OCI-LY7 (cell line): ENCODE data around the gene DGKH. TPM values are rescaled to one million over a fixed set of nuclear protein-coding genes. Genes with fewer than 3 reads are reported as not detected.

ENCODE experiments used
- Bru-seq: library from RNA; stranded (reverse); fragments of 400-500 nt; gene quantifications from one replicate; lab custom pipeline; 2021; lab: Mats Ljungman, UMichigan
- BruChase-seq, 2 experiments: library from RNA; stranded (reverse); fragments of 400-500 nt; gene quantifications; one replicate each; lab custom pipeline; 2021; lab: Mats Ljungman, UMichigan
- BruUV-seq: library from RNA; stranded (reverse); fragments of 400-500 nt; replicated peaks from 2 replicates; lab custom pipeline; 2021; lab: Mats Ljungman, UMichigan
- CTCF ChIA-PET: fragments of 300-600 bp; sonication (Branson Sonifier 250); formaldehyde crosslinking; loops from one replicate; lab custom pipeline; 2022; ENCODE audit warnings: antibody characterized with exemption; ENCODE audit not compliant: unreplicated experiment; lab: Charles Lee
- POLR2A ChIA-PET: fragments of 300-600 bp; sonication (Branson Sonifier 250); formaldehyde crosslinking; loops from one replicate; lab custom pipeline; 2022; ENCODE audit warnings: antibody characterized with exemption; lab: Charles Lee
- DNase-seq: peaks from one replicate; pipeline ENCODE4 v3.0.0-alpha.2; 2015; ENCODE audit warnings: low spot score
- H2AFZ ChIP-seq: fragments of 200-600 bp; sonication (generic), shearing (Covaris generic); 2 replicates; pipeline ENCODE4 v1.6.1; 2014; ENCODE audit warnings: mild to moderate bottlenecking, antibody characterized with exemption, low read length, moderate library complexity
- H3K27ac ChIP-seq: fragments of 200-600 bp; sonication (generic); 2 replicates; pipeline ENCODE4 v1.5.1; 2014; ENCODE audit warnings: mixed run types, low read depth, mild to moderate bottlenecking, moderate library complexity, low read length, inconsistent platforms; ENCODE audit not compliant: poor library complexity, severe bottlenecking
- H3K36me3 ChIP-seq: fragments of 200-600 bp; sonication (generic); 2 replicates; pipeline ENCODE4 v1.6.1; 2014; ENCODE audit warnings: mild to moderate bottlenecking, antibody characterized with exemption, low read length, moderate library complexity, mixed read lengths; ENCODE audit not compliant: insufficient read depth
- H3K4me1 ChIP-seq: fragments of 200-600 bp; sonication (generic); 2 replicates; pipeline ENCODE4 v1.5.1; 2014; ENCODE audit warnings: mild to moderate bottlenecking, low read length; ENCODE audit not compliant: insufficient read depth, poor library complexity, severe bottlenecking
- H3K4me2 ChIP-seq: fragments of 200-600 bp; sonication (generic); 2 replicates; pipeline ENCODE4 v1.6.1; 2014; ENCODE audit warnings: mild to moderate bottlenecking, low read length
- H3K4me3 ChIP-seq: fragments of 200-600 bp; sonication (generic); 2 replicates; pipeline ENCODE4 v1.5.1; 2014; ENCODE audit warnings: mild to moderate bottlenecking, low read depth, low read length; ENCODE audit not compliant: poor library complexity, severe bottlenecking
- H3K79me2 ChIP-seq: fragments of 200-600 bp; sonication (generic); 2 replicates; pipeline ENCODE4 v1.6.1; 2016; ENCODE audit warnings: low read depth, mild to moderate bottlenecking, low read length, moderate library complexity, mixed read lengths; ENCODE audit not compliant: insufficient read depth
- H3K9me2 ChIP-seq: fragments of 200-600 bp; sonication (generic); 2 replicates; pipeline ENCODE4 v1.6.1; 2016; ENCODE audit warnings: mild to moderate bottlenecking, low read length, mixed read lengths; ENCODE audit not compliant: insufficient read depth
- H3K9me3 ChIP-seq: fragments of 200-600 bp; sonication (generic); 2 replicates; pipeline ENCODE4 v1.6.1; 2014; ENCODE audit warnings: mild to moderate bottlenecking, mixed run types, low read length, mixed read lengths
- H4K20me1 ChIP-seq: fragments of 200-600 bp; sonication (generic); 2 replicates; pipeline ENCODE4 v1.6.1; 2014; ENCODE audit warnings: mild to moderate bottlenecking, antibody characterized with exemption, low read length, moderate library complexity, mixed read lengths; ENCODE audit not compliant: insufficient read depth
- CTCF ChIP-seq: fragments of 200-600 bp; sonication (generic); conservative IDR thresholded peaks from 2 replicates; pipeline ENCODE4 v1.5.1; 2014; ENCODE audit warnings: mild to moderate bottlenecking, antibody characterized with exemption, low read length, moderate library complexity, mixed read lengths
- EZH2phosphoT487 ChIP-seq: fragments of 200-600 bp; sonication (generic); IDR thresholded peaks from 2 replicates; pipeline ENCODE4 v1.6.1; 2018; ENCODE audit warnings: low read depth, borderline replicate concordance, mild to moderate bottlenecking, mixed run types, antibody characterized with exemption, low read length, moderate library complexity, mixed read lengths
- intact Hi-C: fragments of 100-400 bp; cut with micrococcal nuclease; formaldehyde crosslinking; loops from one replicate; pipeline ENCODE4 v1.10.0; 2022; ENCODE audit not compliant: unreplicated experiment
- long read RNA-seq: library from polyadenylated mRNA; stranded (forward); transcript quantifications from one replicate; pipeline ENCODE4 v2.0.0, GENCODE V29; 2022
- total RNA-seq, 2 experiments: library from RNA; depleted of rRNA in 1 of 2; stranded (reverse); fragments of >200 nt in 1 of 2; shearing (Covaris generic) in 1 of 2; gene quantifications; 2 replicates each; pipeline ENCODE4 v1.2.3, GENCODE V29; 2014 to 2022

Gene DGKH
- 6.2 and 6.3 TPM in 2 replicates for total RNA-seq (2014; rRNA removed; shearing (Covaris generic))
- total RNA-seq (2022), result 16.1 and 18.4 TPM in 2 replicates
- percentile 73 among the genes with signal in this experiment for Bru-seq, nascent RNA
- BruChase-seq, experiment 1, labeled RNA remaining after a 6-hour chase, result percentile 70 among the genes with signal in this experiment
- percentile 71 among the genes with signal in this experiment for BruChase-seq, experiment 2, labeled RNA remaining after a 2-hour chase
- long read RNA-seq, partial matches to known transcripts, result 1 of 7 reads
- long read RNA-seq, other reads (novel, unspliced or antisense), result 6 of 7 reads

GRCh38 chr13:42048342-42048683, at the start of gene DGKH:
TSS of gene DGKH (plus strand) at chr13:42048648. CDS start at chr13:42048774, 126 bp downstream.
- H3K79me2 ChIP-seq, result no peaks in the 10 kb centered on the region
- H3K4me2 ChIP-seq, result peak within 1 kb of the TSS; percentile 100
- ChIA-PET CTCF (interaction anchor here (1.2 kb wide), 1 partner anchor 128 kb away, joined by 3 read pairs; no protein-coding TSS in a partner anchor), POLR2A (interaction anchor here (0.5 to 0.6 kb wide), 2 partner anchors 110 to 175 kb away, joined by 3 to 5 read pairs; no protein-coding TSS in a partner anchor)
- no peak for TF ChIP-seq CTCF
- no peak for TF ChIP-seq EZH2phosphoT487
- no peak within 1 kb of the TSS for H3K27ac ChIP-seq
- H4K20me1 ChIP-seq, result peaks cover 8% of the 10 kb centered on the region; the same call in 1 of the 2 replicates
- DNase-seq, result no peak
- peaks cover 18% of the 10 kb centered on the region for H3K4me1 ChIP-seq
- H3K9me3 ChIP-seq, result no peaks in the 10 kb centered on the region
- H3K9me2 ChIP-seq, result no peaks in the 10 kb centered on the region
- no peaks in the 10 kb centered on the region for H3K36me3 ChIP-seq
- BruUV-seq, result no TSS peak
- intact Hi-C loops, result no loop called here
- peak within 1 kb of the TSS; percentile 82 for H3K4me3 ChIP-seq
- peak within 1 kb of the TSS; percentile 78 for H2AFZ ChIP-seq

GRCh38 chr13:42000846-42001245, 47.6 kb upstream of the DGKH start:
- no peaks in the 10 kb centered on the region for H3K9me2 ChIP-seq
- no peak for DNase-seq
- TF ChIP-seq CTCF (no peak), EZH2phosphoT487 (no peak)
- H3K27ac ChIP-seq, result no peak overlapping the region
- no peaks in the 10 kb centered on the region for H3K36me3 ChIP-seq
- H3K4me1 ChIP-seq, result no peaks in the 10 kb centered on the region
- no peak overlapping the region for H3K4me2 ChIP-seq
- H4K20me1 ChIP-seq, result no peaks in the 10 kb centered on the region
- BruUV-seq, result no TSS peak
- H3K9me3 ChIP-seq, result no peaks in the 10 kb centered on the region
- intact Hi-C loops, result no loop called here
- no peaks in the 10 kb centered on the region for H3K79me2 ChIP-seq
- ChIA-PET CTCF (no interaction called here), POLR2A (interaction anchor here (0.8 kb wide), 1 partner anchor 13 kb away, joined by 3 read pairs; no protein-coding TSS in a partner anchor)
- H3K4me3 ChIP-seq, result no peak overlapping the region
- no peak overlapping the region for H2AFZ ChIP-seq

GRCh38 chr13:42001580-42001979, 46.9 kb upstream of the DGKH start:
- CTCF ChIA-PET, result no interaction called here

More at GRCh38 chr13:42001580-42001979, 46.9 kb upstream of the DGKH start:
- Histone ChIP-seq H3K36me3 (no peaks in the 10 kb centered on the region), H3K79me2 (no peaks in the 10 kb centered on the region), H3K4me2 (no peak overlapping the region), H3K9me3 (no peaks in the 10 kb centered on the region), H3K27ac (no peak overlapping the region), H3K4me3 (no peak overlapping the region), H2AFZ (no peak overlapping the region), H3K9me2 (no peaks in the 10 kb centered on the region), H4K20me1 (no peaks in the 10 kb centered on the region), H3K4me1 (no peaks in the 10 kb centered on the region)
- no TSS peak for BruUV-seq
- no peak for TF ChIP-seq EZH2phosphoT487
- TF ChIP-seq CTCF, result no peak
- no peak for DNase-seq
- POLR2A ChIA-PET, result interaction anchor here (0.6 to 0.8 kb wide), 2 partner anchors 13 to 100 kb away, joined by 3 read pairs; no protein-coding TSS in a partner anchor
- intact Hi-C loops, result no loop called here
